NK-92 treated with Interleukin-12 subunit alpha and Interleukin-12 subunit beta, amount 100 ng/mL, for 24 hours (cell line): ENCODE data around the gene ZNF398.
A peak's percentile ranks its signal among the peaks of the same experiment; 100 is the strongest.
"Not testable (repeated sequence)": the region's sequence is repeated elsewhere in the genome, so short reads cannot be mapped to it uniquely, and the experiment has no call there.

Experiments used
- DNase-seq: peaks from one replicate; lab custom pipeline; 2025; lab: John Stamatoyannopoulos, UW

The ZNF398 gene, protein sequence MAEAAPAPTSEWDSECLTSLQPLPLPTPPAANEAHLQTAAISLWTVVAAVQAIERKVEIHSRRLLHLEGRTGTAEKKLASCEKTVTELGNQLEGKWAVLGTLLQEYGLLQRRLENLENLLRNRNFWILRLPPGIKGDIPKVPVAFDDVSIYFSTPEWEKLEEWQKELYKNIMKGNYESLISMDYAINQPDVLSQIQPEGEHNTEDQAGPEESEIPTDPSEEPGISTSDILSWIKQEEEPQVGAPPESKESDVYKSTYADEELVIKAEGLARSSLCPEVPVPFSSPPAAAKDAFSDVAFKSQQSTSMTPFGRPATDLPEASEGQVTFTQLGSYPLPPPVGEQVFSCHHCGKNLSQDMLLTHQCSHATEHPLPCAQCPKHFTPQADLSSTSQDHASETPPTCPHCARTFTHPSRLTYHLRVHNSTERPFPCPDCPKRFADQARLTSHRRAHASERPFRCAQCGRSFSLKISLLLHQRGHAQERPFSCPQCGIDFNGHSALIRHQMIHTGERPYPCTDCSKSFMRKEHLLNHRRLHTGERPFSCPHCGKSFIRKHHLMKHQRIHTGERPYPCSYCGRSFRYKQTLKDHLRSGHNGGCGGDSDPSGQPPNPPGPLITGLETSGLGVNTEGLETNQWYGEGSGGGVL

DNA sequence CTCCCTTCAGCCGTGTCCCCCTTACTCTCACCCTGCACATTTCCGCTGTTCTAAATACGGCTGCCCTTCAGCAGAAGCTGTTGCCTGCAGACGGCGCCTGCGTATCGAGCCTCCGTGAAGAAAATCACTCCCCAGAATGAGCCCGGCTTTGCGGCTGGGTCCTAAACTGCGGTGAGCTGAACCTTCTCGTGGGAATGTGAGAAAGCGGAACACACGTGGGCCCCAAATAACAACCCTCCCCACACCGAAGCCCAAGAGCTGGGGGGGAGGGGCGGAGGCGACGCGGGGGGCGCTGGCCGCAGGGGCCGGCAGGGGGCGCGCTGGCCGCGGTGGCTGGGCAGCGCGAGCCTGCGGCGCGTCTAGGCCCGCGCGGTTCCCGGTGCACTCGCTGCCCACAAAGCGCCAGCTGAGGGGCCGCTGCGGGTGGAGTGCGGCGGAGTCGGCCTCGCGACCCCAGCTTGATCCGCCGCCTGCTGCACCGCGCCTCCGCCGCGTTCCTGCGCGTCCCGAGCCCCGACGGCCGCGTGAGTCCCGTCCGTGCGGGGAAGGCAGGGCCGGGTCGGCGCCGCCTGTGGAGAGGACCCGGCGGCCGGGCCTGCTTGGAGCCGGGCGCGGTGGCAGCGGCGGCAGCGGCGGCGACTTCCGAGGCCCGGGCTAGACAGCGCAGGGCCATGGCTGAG lies at the start of gene ZNF398:
Gene ZNF398 (plus strand): TSS at position 382 of the 680 bp plus-strand sequence. CDS start 290 bp downstream, at position 672.
- peak; percentile 89 for DNase-seq

DNA sequence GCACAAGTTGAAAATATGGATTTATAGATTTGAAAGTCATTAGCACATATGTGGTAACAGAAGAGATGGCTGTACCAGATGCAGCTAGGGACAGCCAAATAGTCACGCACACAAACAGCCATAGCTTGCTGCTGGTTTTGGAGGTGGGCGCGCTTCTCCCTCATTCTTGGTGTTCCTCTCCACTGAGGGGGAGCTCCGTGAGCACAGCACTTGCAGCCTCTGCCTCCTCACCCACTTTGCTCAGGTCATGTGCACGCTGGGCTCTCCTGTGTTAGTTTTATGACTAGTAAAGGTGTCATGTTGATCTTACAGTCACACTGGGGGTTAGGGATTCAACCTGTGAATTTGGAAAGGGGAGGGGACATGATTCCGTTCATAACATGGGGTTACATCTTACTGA lies 48.2 kb upstream of the ZNF398 start:
- no peak for DNase-seq

DNA sequence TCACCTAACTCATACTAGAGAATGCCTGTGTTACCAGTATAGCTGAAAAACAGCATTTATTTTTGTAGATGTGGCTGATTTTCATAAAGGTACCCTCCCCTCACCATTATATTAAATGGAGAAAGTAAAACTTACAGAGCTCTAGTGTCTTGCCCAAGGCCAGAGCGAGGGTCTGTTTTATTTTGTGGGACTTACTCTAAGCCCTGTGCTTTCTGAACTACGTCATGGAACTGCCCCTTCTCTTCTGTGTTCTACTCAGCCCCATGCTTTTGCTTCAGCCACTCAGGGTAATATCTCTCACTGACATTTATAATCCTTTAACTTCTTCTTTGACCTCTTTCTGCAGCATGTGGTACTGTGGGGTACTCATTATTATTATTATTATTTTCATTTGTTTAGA lies 46.4 kb upstream of the ZNF398 start:
- no peak for DNase-seq

DNA sequence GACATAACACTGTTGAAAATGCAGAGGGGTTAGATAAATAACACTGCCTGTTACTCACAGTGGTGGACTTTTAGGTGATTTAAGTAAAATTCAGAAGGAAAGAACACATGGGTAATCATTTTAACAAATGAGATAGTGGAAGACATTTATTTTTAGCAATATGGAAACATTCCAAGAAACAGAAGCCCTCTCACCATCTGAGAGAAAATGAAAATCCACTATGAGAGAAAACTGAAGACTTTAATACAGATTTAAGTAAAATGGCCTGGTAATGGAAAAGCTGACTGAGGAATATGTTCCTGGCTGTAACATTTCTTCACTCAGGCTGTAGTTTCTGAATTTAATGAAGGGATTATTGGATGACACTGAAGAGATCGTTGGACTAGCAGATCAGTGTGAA lies 44.6 kb upstream of the ZNF398 start:
- no peak for DNase-seq

DNA sequence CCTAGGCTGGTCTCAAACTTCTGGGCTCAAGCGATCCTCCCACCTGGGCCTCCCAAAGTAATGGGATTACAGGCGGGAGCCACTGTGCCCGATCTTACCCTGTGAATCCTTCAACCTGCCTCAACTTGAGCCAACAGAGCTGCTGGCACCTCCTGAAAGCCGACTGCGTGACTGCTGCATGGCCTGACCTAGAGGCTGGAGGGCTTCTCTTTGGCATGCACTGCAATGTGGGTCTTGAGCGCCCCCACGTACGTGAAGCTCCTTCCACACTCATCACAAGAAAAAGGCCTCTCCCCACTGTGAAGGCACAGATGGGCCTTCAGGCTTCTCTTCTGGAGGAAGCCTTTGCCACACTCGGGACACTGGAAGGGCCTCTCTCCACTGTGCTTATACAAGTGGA lies 43.8 kb upstream of the ZNF398 start:
- no peak for DNase-seq

DNA sequence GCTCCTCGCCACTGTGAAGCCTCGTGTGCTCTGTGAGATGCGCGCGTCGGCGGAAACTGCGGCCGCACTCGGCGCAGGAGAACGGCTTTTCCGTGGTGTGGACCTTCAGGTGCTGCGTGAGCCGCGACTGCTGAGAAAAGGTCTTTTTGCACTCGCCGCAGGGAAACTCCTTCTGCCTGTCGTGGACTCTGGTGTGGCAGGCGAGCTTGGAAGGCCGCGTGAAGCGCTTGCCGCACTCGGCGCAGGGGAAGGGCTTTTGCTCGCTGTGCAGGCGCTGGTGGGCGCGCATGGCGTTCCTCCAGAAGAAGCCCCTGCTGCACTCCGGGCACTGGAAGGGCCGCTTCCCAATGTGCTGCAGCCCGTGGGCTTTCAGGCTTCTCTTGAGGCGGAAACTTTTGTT lies 43.0 kb upstream of the ZNF398 start:
- DNase-seq = no peak

DNA sequence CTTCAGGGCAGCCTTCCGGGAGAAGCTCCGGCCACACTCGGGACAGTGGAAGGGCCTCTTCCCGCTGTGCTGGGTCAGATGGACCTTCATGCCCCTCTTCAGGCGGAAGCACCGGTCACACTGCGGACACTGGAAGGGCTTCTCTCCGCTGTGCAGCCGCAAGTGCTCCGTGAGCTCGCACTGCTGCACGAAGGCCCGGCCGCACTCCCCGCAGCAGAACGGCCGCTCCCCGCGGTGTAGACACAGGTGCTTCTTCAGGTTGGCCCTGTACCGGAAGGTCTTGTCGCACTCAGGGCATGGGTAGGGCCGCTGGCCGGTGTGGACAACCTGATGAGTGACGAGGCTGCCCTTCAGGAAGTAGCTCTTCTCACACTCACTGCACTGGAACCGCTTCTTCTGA lies 42.5 kb upstream of the ZNF398 start:
- DNase-seq = no peak

DNA sequence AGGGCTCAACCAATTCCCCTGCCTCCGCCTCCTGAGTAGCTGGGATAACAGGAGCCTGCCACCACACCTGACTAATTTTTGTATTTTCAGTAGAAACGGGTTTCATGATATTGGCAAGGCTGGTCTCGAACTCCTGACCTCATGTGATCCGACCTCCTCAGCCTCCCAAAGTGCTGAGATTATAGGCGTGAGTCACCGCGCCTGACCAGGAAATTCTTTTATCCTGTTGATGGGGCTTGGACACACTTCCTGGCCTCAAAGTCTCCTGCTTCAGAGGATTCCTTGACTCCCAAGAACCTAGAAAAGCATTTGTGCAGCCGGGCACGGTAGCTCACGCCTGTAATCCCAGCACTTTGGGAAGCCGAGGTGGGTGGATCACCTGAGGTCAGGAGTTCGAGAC lies 37.3 kb upstream of the ZNF398 start:
- DNase-seq = no peak

DNA sequence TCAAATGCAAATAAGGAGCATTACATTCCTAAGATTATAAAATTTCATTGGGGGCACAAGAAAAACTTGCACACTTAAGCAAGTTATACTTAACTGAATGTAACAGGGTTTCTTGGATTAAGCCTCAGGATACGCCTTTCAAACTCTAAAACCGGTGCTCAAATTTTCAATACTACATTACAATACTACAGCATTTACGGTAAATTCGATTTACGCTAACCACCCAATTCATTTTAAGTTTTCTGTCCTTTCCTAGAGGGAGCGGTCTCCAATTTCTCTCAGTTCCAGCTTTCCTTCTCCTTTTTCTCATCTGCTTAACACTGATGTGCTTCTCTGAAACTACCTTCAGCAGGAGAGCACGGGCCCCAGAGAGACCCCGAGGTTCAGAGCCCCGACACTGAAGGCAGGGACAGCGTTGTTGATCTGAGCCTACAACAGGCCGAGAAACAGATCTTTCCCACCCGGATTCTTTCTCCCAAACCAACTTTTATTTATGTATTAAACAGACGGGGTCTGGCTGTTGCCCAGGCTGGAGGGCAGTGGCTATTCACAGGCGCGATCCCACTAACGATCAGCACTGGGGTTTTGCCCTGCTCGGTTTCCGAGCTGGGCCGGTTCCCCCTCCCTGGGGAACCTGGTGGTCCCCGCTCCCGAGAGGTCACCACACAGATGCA lies 21.9 kb upstream of the ZNF398 start:
- DNase-seq = no peak

DNA sequence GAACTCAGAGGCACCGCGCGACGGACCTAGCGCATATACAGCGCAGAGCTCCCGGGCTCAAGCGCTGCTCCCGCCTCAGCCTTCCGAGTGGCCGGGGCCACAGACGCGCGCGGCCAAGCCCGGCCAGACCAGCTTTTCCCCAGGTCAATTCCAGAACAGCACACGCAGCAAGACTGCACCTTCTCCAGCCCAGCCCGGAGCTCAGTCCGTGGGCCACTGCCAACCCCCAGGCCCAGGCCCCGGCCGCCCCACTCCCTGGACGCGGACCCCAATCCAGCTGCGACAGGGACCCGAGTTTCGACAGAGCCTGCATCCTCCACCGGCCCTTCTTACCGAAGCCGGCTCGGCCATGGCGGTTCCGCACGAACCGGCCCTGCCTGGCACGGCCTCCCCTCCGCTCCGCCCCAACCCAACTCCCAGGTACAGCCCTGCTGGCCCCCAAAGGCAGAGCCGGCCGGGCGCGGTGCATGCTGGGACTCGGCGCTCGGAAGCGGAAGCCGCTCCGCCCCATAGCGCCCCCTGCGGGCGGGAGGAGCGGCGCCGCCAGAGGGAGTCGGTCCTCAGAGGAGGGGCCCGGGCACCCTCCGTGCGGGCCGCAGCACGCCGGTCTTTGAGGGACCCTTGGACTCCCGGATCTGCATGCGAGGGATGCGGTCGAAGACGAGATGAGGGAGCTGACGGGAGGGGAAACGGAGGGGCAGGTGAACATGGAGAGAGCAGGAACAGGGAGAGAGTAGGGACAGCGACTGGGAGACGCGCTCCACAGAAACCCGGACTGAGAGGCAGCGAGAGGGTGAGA lies 21.2 kb upstream of the ZNF398 start, which contains the start of gene ZNF425:
Gene ZNF425 (minus strand): TSS at position 462 of the 799 bp plus-strand sequence. CDS start 111 bp downstream, at position 351.
- peak; percentile 92 for DNase-seq

DNA sequence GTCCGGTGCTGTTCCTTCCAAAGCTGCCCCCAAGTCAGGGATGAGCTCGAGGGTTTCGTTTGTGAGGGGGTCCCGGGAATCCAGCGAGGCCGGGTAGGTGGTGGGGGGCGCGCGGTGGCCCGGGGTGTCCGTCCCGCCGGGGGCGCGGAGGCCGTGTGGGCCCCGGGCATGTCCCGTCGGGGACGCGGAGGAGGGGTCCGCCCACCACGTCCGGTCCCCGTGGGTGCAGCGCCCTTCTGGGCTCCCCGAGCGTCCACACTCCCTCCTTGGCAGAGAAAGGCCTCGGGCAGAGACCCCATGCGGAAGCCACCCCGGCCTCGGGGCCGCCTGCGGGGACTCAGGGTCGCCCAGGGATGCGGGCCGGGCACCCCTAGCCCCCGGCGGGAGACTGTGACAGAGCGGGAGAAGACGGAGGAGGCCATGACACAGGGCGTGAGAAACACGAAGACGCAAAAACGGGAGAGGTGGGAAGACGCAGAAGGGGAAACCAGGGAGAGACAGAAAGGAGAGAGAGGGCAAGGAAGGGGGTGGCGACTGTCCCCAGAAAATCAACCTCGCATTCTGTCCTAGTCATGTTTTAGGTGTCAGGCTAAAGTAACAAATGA lies 20.5 kb upstream of the ZNF398 start:
- DNase-seq = peak; percentile 71

DNA sequence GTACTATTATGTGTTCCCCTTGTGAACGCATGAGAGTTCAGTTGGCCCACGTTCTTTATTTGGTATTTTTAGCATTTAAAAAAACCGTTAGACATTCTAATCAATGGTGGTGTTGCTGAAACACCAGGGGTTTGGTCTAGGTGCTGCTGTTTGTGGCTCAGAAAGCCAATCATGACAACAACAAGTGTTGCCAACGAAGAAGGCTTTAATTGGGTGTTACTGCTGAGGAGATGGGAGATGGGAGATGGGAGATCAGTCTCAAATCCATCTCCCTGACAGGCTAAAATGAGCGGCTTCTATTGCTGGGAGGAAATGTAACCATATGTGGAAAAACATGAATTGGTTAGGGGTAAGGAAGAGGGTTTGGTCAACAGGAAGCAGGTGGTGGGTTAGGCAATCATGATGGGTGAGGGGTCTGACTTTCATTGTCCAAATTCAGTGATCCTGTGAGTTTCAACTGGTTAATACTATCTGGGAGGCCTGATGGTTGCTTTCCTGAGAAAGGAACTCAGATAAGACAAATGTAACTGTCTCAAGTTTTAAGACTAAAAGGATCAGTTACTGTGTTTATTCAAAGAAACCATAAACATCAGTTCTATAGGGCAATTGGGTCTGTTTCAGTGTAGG lies 16.6 kb upstream of the ZNF398 start:
- no peak for DNase-seq

DNA sequence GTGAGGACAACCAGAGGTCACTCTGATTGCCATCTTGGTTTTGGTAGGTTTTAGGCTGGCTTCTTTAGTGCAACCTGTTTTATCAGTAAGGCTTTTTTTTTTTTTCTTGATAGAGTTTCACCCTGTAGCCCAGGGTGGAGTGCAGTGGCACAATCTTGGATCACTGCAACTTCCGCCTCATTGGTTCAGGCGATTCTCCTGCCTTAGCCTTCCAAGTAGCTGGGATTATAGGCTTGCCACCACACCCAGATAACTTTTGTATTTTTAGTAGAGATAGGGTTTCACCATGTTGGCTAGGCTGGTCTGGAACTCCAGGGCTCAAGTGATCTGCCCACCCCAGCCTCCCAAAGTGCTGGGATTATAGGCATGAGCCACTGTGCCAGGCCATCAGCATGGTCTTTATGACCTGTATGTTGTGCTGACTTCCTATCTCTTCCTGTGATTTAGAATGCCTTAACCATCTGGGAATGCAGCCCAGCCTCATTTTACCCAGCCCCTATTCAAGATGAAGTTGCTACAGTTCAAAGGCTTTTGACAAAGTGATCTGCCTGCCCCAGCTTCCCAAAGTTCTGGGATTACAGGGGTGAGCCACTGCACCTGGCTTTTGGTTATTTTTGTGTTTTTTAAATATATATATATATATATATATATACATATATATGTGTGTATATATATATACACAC lies 14.1 kb upstream of the ZNF398 start:
- DNase-seq = no peak

DNA sequence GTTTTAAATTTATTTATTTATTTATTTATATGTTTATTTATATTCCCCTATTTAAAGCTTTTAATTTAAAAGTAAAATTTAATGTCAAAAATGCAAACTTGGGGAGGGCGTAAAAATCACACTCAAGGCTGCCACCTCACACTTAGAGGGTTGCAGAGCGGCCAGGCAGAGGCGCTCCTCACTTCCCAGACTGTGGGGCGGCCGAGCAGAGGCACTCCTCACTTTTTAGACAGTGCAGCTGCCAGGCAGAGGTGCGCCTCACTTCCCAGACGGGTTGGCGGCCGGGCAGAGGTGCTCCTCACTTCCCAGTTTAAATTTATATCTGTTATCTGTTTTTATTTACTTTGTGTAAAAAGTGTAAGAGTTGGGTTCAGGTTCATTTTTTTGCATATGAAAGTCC lies 11.1 kb upstream of the ZNF398 start:
- no peak for DNase-seq

DNA sequence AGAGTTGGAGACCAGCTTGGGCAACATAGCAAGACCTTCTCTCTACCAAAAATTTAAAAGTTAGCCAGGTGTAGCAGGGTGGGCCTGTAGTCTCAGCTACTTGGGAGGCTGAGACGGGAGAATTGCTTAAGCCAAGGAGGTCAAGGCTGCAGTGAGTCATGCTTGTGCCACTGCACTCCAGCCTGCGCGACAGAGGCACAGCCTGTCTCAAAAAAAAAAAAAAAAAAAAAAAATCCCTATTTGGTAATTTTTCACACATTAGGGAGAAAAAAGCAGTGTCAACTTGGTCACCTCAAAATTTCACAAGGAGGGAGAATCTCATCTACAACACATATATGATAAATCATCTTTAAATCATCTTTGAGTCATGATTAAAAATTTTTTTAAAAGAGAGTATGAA lies 6.4 kb upstream of the ZNF398 start:
- DNase-seq = peak; percentile 51

DNA sequence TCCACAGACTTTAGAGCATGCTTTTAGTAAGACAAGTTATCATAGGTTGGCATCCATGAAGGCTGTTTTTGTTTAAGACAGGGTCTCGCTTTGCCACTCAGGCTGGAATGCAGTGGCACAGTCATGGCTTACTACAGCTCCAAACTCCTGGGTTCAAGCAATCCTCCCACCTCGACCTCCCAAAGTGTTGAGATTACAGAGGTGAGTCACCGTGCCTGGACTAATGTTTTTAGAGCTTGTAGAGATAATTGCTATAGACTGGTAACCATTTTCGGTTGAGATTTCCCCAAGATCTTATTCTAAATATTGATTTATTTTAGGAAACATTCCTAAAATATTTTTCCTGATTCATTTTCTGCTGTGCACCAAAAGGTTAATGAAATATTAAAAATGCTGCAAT lies 5.4 kb upstream of the ZNF398 start:
- no peak for DNase-seq

DNA sequence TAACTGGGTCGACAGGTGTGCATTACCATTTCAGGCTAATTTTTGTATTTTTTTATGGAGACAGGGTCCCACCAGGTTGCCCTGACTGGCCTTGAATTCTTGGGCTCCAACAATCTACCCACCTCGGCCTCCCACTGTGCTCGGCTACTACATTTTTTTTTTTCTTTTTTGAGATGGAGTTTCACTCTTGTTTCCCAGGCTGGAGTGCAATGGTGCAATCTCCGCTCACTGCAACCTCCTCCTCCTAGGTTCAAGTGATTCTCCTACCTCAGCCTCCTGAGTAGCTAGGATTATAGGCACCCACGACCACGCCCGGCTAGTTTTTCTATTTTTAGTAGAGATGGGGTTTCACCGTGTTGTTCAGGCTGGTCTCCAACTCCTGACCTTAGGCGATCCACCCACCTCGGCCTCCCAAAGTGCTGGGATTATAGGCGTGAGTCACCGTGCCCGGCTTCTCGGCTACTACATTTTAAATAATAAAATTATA lies 2.8 kb upstream of the ZNF398 start:
- not testable (repeated sequence) for DNase-seq

DNA sequence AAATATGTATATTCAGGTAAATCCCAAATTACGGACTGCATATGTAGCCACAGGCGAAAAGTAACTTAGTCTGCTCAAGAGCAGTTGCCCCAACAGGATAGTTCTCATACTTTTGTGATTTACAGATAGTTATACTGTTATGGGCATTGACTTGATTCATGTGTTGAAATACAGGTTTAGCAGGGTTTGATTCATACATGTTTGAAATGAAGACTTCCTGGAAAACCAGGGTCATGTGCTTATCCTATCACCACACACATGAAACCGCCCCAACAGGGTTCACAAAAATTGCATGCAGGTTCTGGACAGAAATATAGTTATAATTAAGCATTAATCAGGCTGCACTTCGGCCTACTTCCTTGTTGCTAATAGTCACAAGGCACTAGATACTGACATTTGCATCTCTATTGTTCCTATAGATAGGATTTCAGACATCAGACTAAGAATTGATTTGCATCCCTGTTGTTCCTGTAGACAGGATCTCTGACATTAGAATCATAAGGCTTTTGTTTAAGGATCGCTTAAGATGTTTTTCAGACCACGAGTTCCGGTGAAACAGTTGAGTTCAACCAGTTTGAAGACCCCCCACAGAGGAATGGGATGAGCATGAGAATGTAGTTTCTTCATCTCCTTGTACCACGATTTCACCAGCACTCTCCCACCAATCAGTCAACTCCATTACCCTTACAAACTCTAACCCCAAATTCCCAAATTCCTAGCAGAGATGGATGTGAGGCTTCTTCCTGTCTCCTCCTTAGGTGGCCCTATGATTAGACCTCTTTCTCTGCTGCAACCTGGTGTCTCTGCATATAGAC lies 2.0 kb upstream of the ZNF398 start:
- no peak for DNase-seq
